Endothelial cell of umbilical vein (primary cell): ENCODE data around the gene PPARD.

Experiments used
- EZH2 ChIP-seq: IDR thresholded peaks from 2 replicates; pipeline ENCODE4 v1.6.1; 2012; ENCODE audit warnings: borderline replicate concordance, low read depth, mild to moderate bottlenecking, moderate library complexity, low read length, inconsistent platforms; ENCODE audit not compliant: severe bottlenecking
- GATA2 ChIP-seq: IDR thresholded peaks from 2 replicates; pipeline ENCODE4 v1.7.0; 2011; ENCODE audit warnings: low read depth, mild to moderate bottlenecking, moderate library complexity, mixed read lengths, low read length; ENCODE audit not compliant: insufficient read length, insufficient read depth
- POLR2A ChIP-seq: IDR thresholded peaks from 2 replicates; pipeline ENCODE4 v1.6.1; 2012; ENCODE audit warnings: low read depth, mild to moderate bottlenecking, control low read depth, low read length
- POLR2AphosphoS5 ChIP-seq: IDR thresholded peaks from 2 replicates; pipeline ENCODE4 v1.6.1; 2012; ENCODE audit warnings: low read depth, mild to moderate bottlenecking, control low read depth, low read length, moderate library complexity; ENCODE audit not compliant: insufficient read depth
- TF ChIP-seq, protein P1 (sequence below), 2 donors: IDR thresholded peaks; 1 replicate in 1 of 2; 2 replicates in 1 of 2; pipeline ENCODE4 v1.5.1; 2011; ENCODE audit warnings: low read length in 2 of 2, mild to moderate bottlenecking in 2 of 2, moderate library complexity in 2 of 2, control low read depth in 1 of 2, inconsistent platforms in 1 of 2, low read depth in 1 of 2; ENCODE audit not compliant: insufficient read depth in 1 of 2; ENCODE audit errors: extremely low read depth in 1 of 2

- TF ChIP-seq, protein P1, sequence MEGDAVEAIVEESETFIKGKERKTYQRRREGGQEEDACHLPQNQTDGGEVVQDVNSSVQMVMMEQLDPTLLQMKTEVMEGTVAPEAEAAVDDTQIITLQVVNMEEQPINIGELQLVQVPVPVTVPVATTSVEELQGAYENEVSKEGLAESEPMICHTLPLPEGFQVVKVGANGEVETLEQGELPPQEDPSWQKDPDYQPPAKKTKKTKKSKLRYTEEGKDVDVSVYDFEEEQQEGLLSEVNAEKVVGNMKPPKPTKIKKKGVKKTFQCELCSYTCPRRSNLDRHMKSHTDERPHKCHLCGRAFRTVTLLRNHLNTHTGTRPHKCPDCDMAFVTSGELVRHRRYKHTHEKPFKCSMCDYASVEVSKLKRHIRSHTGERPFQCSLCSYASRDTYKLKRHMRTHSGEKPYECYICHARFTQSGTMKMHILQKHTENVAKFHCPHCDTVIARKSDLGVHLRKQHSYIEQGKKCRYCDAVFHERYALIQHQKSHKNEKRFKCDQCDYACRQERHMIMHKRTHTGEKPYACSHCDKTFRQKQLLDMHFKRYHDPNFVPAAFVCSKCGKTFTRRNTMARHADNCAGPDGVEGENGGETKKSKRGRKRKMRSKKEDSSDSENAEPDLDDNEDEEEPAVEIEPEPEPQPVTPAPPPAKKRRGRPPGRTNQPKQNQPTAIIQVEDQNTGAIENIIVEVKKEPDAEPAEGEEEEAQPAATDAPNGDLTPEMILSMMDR (IDR thresholded peaks at IDR 0.05; ENCODE audit: extremely low read depth in 1 of 2, insufficient read depth in 1 of 2, low read depth in 1 of 2, low read length in 2 of 2), result no peak
- no peak for TF ChIP-seq POLR2AphosphoS5
- no peak for TF ChIP-seq EZH2
- no peak for TF ChIP-seq POLR2A
- TF ChIP-seq GATA2, result no peak
These were observed 48.7 kb upstream of the PPARD start for GRCh38 chr6:35293681-35294080.
